IMR-90 (cell line): Measurements from ENCODE around the gene VAMP7. TPM values are rescaled to one million over a fixed set of nuclear protein-coding genes. Genes with fewer than 3 reads are reported as not detected.

Experiments used
- microRNA-seq, 2 experiments: library from miRNA; stranded (forward) in 1 of 2; unstranded in 1 of 2; fragments of 10-50 nt in 1 of 2; fragments of <30 nt in 1 of 2; gene quantifications in 1 of 2; microRNA quantifications in 1 of 2; one replicate each; pipeline versions ENCODE3 to v1.1.0; 2013 to 2020; ENCODE audit not compliant: insufficient read depth in 1 of 2, insufficient read length in 1 of 2, unreplicated experiment in 1 of 2
- polyA plus RNA-seq, 3 experiments: library from polyadenylated mRNA; depleted of rRNA; stranded (reverse); fragments of >200 nt; gene quantifications; 2 replicates each; pipeline ENCODE4 v1.2.3, GENCODE V29; 2012; ENCODE audit warnings: low replicate concordance in 1 of 3
- small RNA-seq, 5 experiments: library from RNA; depleted of rRNA; stranded (forward); fragments of <200 nt; gene quantifications; one replicate each; pipeline ENCODE3, GENCODE V24; 2012
- total RNA-seq: library from RNA; depleted of rRNA; stranded (reverse); fragments of >200 nt; gene quantifications from 2 replicates; pipeline ENCODE4 v1.2.3, GENCODE V29; 2012; rRNA removed

The VAMP7 gene
- total and polyA plus RNA-seq, 2 of the 4 experiments (the other 2 are of a cell fraction), result 21.7 to 39.1 TPM

Small RNA genes within 50 kb of the gene (microRNA-seq; reads per million reads assigned to microRNA genes)
- not detected for gene DPH3P2 (ENCODE audit: insufficient read depth, insufficient read length)

Small RNA genes within 50 kb of the gene (small RNA-seq; reads per million reads assigned to genes)
- 0 reads per million in 5 experiments for gene DPH3P2

Other genes starting within 250 kb of the VAMP7 start
- not detected in 2 replicates for gene IL9R, start 116.4 kb downstream of the VAMP7 start, total RNA-seq
- 0.05 TPM in 1 of 2 replicates, not detected in the other for gene IL9R, start 116.4 kb downstream of the VAMP7 start, polyA plus RNA-seq (2012; rRNA removed)